HG02678 (cell line): ENCODE results near the gene RPGRIP1.
"Not testable (repeated sequence)": the region's sequence is repeated elsewhere in the genome, so short reads cannot be mapped to it uniquely, and the experiment has no call there.

ENCODE experiments used
- ATAC-seq: cut with Tn5 transposase; IDR thresholded peaks from one replicate; pipeline ENCODE4 v1.9.1; 2021; ENCODE audit warnings: mild to moderate bottlenecking, moderate library complexity; ENCODE audit not compliant: unreplicated experiment

RPGRIP1 gene

DNA sequence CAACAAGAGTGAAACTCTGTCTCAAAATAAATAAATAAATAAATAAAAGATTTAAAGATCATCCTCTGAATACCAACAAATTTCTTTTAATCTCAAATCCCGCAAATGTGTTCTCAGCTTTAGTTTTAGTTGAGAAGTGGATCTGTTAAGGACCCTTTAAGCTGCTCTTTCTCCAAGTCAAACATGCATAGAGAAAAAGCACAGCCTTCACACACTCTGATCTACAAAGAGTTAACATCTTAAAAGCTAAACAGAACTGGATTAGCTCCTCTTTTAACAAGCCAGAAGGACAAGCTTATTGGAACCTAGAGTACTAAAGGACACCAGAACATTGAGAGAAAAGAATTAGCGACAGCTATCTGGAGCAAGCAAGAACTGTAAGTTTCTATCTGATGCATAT, at the start of gene RPGRIP1:
RPGRIP1 (plus strand) TSS at position 301 of the 400 bp plus-strand sequence. CDS start 7,894 bp downstream, outside the sequence.
- ATAC-seq, result no peak

DNA sequence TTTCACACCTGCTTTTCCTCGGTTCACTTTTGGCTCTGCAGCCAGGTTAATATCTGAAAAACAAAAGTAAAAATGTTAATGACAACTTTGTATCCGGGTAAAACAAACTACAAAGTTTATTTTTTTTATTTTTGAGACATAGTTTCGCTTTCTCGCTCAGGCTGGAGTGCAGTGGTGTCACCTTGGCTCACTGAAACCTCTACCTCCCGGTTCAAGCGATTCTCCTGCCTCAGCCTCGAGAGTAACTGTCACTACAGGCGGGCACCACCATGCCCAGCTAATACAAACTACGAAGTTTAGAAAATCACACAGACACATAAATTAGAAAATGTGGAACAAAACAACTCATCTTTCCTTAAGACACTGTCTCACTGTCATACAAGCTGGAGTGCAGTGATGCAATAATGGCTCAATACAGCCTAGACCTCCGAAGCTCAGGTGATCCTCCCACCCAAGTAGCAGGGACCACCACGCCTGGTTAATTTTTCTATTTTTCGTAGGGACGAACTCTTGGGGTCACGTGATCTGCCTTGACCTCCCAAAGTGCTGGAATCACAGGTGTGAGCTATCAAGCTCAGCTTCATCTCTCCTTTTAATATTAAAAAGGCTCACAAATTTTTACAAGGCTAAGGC, 48.7 kb upstream of the RPGRIP1 start:
- ATAC-seq, result no peak

DNA sequence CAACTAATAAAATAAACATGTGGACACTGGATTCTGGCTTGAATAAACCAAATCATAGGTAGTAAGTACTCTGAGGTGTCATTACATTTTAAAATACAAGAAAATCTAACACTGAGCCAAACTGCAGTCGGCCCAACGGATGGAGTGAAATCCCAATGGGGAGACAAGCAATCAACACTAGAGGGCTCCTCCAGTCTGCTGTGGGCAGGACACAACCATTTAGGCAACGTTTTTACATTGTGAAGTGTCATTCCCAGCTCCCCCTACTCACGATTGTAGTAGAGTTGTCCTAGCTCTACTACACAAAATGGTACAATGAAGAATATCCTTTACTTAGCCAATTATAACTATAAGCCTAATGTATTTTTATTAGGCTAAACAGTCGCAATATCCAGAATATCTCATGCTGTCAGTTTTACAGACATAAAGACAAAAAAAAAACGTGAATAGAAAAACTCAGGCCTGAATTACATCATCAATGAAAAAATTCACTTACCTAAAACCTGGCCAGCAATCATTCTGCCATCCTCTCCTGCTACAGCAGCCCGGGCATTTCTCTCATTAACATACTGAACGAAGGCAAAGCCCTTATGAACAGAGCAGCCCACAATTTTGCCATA, 46.3 kb upstream of the RPGRIP1 start:
- ATAC-seq, result no peak

DNA sequence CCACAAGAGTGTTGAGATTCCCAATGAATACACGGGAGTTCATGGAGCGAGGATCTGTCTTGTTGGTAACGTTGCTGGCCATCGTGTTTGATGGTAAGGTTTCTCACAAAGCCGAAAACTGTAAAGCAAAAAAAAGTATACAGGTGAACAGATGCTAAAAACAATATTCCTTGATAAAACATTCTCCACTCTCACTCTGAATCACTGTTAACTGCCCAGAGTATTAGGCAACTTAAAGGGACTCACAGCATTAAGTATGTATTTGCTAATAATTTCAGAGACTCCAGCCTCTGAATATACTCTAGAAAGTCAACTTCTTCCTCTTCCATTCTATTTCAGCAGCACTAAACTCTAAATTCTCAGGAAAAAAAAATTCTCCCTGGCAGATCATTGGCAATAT, 45.8 kb upstream of the RPGRIP1 start:
- ATAC-seq, result no peak

DNA sequence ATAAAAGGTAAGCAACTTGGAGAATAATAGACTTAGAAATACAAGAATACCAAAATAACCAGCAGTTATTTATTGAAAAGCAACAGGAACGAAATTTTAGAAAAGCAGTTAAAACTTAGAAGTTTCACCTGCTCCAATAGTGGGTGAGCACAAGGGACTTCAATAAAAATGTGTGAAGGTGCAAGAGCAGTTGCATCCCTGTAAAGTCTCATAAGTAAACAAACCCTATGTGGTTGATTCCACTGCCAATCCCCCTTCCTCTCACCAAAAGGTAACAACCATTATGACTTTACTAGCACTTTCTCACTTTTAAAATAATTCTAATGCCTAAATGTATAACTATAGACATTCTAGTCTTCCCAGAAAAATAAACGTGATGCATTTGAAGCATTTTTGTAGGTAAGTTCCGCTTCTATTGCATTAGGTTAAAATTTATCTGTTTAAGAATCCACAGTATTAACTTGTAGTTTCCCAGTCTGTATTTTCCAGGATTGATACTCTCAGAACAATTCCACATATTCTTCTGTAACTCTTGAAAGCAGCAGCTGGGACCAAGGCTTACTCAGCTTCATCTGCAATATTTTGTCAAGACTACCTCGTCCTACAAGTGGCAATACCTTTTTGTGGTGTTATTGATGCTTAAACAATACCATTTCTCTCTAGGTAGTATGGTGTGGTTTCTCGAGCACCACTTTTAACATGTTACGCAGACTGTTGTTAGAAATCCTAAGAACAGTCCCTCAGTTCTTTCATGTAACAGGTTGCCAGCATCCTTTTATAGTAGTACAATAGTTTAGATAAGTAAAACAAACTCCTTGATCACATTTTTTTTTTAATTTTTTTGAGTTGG, 42.7 kb upstream of the RPGRIP1 start:
- no peak for ATAC-seq

DNA sequence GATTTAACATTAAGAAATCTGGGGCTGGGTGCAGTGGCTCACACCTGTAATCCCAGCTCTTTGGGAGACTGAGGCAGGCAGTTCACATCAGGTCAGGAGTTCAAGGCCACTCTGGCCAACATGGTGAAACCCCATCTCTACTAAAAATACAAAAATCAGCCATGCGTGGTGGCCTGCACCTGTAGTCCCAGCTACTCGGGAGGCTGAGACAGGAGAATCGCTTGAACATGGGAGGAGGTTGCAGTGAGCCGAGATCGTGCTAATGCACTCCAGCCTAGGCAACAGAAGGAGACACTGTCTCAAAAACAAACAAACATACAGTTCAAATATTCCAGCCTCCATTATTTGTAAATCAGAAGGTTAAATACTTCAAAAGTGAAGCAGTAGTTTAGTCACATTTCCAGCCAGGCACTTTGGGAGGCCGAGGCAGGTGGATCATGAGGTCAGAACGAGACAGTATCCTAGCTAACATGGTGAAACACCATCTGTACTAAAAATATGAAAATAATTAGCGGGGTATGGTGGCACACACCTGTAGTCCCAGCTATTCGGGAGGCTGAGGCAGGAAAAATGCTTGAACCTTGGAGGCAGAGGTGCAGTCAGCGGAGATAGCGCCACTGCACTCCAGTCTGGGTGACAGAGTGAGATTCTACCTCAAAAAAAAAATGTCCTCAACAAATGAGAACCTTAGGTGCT, 40.9 kb upstream of the RPGRIP1 start:
- ATAC-seq, result no peak

DNA sequence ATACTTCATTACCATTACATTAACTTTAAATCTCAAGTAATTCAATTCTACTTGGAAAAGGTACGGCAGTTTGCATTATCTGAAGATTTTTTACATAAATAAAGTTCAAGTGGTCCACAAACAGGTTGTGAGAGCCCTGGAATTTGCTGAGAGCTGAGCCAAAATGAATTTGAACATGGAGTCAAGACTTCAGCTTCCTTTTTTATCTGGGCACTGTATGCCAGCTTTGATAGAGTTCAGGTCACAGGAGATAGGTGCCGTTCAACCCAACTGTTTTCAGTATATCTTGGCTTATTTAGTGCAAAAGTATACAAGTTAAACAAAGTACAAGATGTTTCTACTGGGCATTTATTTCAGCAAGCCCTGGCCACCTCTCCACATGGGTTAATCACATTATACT, 39.5 kb upstream of the RPGRIP1 start:
- ATAC-seq, result no peak

DNA sequence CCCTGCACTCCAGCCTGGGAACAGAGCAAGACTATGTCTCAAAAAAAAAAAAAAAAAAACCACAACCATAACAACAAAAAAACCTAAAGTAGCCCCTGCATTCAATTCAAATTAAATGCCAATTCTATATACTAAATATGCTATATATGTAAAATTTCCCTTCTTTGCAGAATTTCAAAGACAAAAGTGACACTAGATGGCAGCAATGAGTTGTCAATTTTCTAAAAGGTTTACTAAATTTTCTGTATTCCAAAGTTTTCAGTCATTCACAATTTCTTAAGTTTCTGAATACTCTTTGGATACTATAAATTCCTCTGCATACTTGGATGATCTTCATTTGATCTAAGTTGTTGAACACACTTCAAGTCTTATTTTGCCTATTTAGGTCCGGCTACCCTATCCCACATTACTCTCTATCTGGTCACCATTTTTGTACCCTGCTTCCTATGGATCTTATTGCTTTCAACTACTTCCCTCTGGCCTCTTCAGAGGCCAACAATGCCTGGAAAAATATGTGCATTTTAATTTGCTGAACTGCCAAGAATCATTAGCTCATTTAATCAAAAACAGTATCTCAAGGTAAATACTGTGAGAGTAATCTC, 38.6 kb upstream of the RPGRIP1 start:
- no peak for ATAC-seq

DNA sequence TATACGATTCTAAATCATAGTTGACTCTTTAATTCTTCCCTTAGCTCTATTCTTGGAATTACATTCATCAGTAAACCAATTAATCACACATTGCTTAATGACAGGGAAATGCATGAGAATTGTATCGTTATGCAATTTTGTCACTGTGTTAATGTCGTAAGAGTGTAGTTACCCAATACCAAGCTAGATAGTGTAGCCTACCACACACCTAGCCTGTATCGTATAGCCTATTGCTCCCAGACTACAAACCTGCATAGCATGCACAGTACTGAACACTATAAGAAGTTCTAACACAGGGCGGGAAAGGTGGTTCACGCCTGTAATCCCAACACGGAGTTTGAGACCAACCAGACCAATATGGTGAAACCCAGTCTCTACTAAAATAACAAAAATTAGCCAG, 35.3 kb upstream of the RPGRIP1 start:
- ATAC-seq, result no peak

DNA sequence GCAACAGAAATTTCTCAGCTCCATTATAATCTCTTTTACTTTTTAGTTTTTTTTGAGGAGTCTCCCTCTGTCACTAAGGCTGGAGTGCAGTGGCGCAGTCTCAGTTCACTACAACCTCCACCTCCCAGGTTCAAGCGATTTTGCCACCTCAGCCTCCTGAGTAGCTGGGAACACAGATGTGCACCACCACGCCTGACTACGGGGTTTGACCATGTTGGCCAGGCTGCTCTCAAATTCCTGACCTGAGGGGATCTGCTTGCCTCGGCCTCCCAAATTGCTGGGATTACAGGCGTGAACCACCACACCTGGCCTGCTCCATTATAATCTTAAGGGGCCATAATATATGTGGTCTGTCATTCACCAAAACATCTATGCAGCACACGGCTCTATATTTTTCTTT, 34.1 kb upstream of the RPGRIP1 start:
- ATAC-seq, result no peak

DNA sequence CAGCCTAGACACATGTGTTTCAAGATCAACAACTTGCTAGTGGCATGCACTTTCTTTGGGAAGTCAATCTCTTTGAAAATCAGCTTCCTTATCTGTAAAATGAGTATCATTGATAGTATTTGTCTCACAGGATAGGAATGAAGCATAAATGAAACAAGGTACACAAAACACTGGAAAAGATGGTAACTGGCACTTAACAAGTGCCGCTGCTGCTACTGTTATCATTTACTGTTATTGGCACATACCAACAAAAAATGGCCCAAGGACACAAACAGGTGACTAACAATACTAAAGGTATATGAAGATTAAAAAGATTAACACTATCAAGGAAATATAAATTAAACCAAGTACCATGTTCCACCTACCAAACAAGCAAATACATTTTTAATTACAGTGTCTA, 31.5 kb upstream of the RPGRIP1 start:
- no peak for ATAC-seq

DNA sequence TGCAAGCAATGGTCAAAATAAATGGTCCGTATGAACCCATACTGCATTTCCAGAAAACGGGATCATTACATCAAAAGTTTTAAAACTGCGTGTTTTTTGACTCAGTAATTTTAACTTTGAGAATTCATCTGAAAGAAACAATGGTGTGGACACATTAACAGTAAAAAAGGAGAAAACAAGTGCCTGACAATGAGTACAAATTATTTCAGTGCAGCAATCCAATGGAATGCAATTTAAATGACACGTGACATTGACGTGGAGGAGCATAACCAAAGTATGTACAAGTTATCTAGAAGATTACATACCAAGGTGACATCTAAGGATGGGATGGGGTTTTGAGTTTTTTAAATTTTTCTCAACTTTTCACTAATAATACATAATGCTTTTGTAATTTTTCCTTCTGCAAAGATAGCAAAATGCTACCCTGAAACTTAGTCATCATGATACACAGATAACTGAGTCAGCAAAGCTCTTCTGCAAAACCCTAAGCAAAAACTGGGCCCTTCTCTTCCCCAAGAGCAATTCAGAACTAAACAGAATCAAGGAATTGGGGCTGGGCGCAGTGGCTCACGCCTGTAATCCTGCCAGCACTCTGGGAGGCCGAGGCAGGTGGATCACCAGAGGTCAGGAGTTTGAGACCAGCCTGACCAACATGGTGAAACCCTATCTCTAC, 31.0 kb upstream of the RPGRIP1 start:
- no peak for ATAC-seq

DNA sequence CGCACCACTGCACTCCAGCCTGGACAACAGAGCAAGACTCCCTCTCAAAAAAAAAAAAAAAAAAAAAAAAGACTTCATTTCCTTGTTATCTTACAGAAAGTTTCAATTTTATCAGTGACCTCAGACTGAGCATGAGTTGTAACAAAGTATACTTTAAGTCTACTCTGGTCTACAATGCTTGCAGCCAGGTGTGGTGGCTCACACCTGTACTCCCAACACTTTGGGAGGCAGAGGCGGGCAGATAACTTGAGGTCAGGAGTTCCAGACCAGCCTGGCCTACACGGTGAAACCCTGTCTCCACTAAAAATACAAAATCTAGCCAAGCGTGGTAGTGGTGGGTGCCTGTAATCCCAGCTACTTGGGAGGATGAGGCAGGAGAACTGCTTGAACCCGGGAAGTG, 28.7 kb upstream of the RPGRIP1 start:
- no peak for ATAC-seq

DNA sequence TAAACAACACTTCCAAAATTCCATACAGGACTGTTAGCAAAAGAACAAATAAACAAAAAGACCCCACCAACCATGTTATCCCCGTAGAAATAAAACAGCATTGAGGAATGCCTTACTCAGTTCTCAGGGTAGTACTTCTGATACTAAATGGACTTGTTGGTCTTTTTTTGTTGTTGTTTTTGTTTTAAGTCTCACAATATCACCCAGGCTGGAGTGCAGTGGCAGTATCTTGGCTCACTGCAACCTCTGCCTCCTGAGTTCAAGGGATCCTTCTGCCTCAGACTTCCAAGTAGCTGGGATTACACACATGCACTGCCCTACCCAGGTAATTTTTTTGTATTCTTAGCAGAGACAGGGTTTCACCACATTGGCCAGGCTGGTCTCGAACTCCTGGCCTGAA, 27.7 kb upstream of the RPGRIP1 start:
- no peak for ATAC-seq

DNA sequence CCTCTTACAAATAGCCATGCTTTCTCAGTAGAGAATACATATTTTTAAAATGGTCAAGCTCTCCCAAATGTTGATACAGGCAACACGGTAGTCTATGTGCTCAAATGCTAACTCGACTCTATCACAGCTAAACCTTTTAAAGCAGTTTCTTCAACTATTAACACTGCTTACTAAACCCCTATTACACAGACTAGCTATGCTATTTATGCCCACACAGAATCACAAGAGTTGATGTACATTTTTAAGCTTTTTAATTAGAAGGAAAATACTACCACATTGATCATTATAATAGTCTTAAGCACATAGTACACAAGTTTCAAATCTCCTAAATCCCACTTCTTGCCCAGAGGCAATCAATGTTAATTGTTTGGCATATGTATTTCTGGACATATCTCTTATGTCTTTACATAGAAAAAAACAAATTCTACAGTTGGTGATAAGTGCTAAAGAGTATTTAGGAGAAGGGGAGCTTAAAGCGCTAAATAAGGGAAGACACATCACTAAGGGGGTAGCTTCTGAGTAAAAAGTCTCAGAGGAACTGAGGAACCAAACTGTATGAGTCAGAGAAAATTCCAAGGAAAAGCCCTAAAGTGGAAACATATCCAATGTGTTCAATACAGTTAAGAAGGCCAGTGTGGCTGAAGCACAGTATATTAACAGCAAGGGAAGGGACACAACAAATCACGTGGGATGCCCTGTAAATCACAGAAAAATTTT, 24.3 kb upstream of the RPGRIP1 start:
- ATAC-seq, result no peak

DNA sequence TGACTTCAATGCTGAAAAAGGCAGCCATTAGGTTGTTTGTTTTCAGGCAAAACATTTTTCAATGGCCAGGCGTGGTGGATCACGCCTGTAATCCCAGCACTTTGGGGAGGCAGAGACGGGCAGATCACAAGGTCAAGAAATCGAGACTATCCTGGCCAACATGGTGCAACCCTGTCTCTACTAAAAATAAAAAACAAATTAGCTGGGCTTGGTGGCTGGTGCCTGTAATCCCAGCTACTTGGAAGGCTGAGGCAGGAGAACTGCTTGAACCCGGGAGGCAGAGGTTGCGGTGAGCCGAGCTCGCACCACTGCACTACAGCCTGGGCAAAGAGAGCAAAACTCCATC, 23.8 kb upstream of the RPGRIP1 start:
- not testable (repeated sequence) for ATAC-seq

DNA sequence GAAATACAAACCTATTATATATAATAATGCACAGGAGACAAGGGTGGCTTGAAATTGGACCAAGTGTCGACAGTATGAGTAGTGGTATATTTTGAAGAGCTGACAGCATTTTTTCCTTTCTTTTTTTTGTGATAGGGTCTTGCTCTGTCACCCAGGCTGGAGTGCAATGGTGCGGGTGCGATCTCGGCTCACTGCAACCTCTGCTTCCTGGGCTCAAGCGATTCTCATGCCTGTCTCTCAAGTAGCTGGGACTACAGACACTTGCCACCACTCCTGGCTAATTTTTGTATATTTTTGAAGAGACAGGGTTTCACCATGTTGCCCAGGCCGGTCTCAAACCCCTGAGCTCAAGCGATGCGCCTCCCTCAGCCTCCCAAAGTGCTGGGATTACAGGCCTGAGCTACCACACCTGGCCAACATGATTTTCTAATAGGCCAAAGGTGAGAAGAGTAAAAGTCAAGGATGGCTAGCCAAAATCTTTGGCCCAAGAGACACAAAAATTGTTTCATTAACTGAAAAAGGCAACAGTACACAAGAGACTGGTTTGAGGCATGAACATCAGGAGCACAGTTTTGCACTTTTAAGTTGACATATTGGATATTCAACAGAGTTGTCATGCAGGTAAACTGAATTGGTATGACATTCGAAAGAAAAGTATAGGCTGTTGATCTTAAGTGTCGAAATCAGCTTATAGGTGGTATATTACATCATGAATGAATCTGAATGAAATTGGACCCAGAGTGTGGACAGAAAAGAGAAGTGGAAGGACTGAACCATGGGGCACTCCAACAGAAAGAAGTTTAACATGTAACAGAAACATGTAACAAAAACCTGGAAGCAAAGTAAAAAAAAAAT, 23.1 kb upstream of the RPGRIP1 start:
- ATAC-seq, result no peak

DNA sequence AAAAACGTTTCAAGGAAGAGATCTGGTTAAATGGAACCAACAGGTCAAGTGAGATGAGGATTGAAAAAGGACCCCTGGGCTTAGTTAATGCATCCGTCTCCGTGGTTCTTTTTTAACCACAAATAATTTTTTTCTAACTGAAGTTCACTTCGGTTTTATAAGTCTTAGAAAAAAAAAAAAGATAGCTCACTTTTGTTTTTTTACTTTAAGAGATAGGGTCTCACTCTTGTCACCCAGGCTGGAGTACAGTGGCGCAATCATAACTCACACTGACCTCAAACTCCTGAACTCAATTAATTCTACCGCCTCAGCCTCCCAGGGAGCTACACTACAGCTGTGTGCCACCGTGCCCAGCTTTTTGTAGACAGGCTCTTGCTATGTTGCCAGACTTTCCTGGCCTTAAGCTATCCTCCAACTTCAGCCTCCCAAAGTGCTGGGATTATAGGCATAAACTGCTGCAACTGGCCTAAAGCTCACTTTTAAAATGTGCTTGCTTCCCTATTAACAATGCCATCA, 22.4 kb upstream of the RPGRIP1 start:
- no peak for ATAC-seq
